Testis (tissue), 3 donors: ENCODE results near the gene MILR1. TPM values are rescaled to one million over a fixed set of nuclear protein-coding genes. Genes with fewer than 3 reads are reported as not detected.

Source experiments
- DNase-seq: peaks from one replicate; pipeline ENCODE4 v3.0.0-alpha.2; 2019
- H3K27ac ChIP-seq, 2 donors: fragments of 200-600 bp; sonication (generic); one replicate each; pipeline ENCODE4 v1.5.1; 2019
- H3K27me3 ChIP-seq: fragments of 200-600 bp; sonication (generic); one replicate; pipeline ENCODE4 v1.5.1; 2019
- H3K36me3 ChIP-seq: fragments of 200-600 bp; sonication (generic); one replicate; pipeline ENCODE4 v1.5.1; 2017; ENCODE audit warnings: low read depth; ENCODE audit errors: missing control alignments
- H3K4me1 ChIP-seq: fragments of 200-600 bp; sonication (generic); one replicate; pipeline ENCODE4 v1.5.1; 2019
- H3K4me3 ChIP-seq, 2 donors: fragments of 200-600 bp; sonication (generic); one replicate each; pipeline ENCODE4 v1.5.1; 2017 to 2019
- H3K9me3 ChIP-seq: fragments of 200-600 bp; sonication (generic); one replicate; pipeline ENCODE4 v1.5.1; 2017
- POLR2A ChIP-seq: fragments of 450-650 bp; IDR thresholded peaks from one replicate; pipeline ENCODE4 v1.6.1; 2017; ENCODE audit warnings: antibody characterized with exemption, mild to moderate bottlenecking, moderate library complexity
- WGBS, 2 donors: methylation state at CpG; one replicate each; pipeline ENCODE4 v1.1.5; 2018; 5-methylcytosine and 5-hydroxymethylcytosine counted together
- intact Hi-C: fragments of 100-400 bp; cut with DNase I; formaldehyde crosslinking; loops from one replicate; pipeline ENCODE4 v1.15.1; 2023; ENCODE audit warnings: low total_unique reads
- polyA plus RNA-seq: library from polyadenylated mRNA; stranded (reverse); fragments of 350-450 nt; fragmentation: Illumina TruSeq; extraction: RNeasy Lipid Tissue Mini Kit (QIAGEN cat#74804); gene quantifications from one replicate; pipeline ENCODE4 v1.2.3, GENCODE V29; 2014; ENCODE audit warnings: low read depth, low replicate concordance; ENCODE audit not compliant: insufficient read depth
- total RNA-seq, 2 donors: library from RNA; depleted of rRNA; stranded (reverse); fragments of >200 nt; gene quantifications; one replicate each; pipeline ENCODE4 v1.2.3, GENCODE V29; 2016
- TF ChIP-seq, protein P1 (sequence below), 3 experiments: fragments of 450-650 bp in 2 of 3; fragments of 200-600 bp in 1 of 3; sonication (generic) in 1 of 3; IDR thresholded peaks; one replicate each; pipeline ENCODE4 v1.5.1; 2016 to 2019; ENCODE audit warnings: antibody characterized with exemption in 3 of 3, mild to moderate bottlenecking in 2 of 3, moderate library complexity in 1 of 3

The MILR1 gene
- total and polyA plus RNA-seq, 3 donors from 2014 or later: 3.1 to 5.5 (median 3.7) TPM

DNA sequence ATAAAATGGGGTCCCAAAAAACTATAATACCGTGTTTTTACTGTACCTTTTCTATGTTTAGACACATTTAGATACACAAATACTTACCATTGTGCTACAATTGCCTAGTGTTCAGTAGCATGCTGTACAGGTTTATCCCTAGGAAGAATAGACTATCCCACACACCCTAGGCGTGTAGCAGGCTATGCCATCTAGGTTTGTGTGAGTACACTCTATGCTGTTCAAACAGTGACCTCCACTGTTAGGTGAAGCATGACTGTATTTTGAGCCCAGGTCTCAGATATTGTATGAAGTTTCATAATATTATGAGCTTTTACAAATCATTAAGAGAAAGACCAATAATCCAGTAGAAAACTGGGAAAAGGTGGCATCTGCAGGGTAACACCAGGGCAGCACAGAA, 23.6 kb downstream of the MILR1 start:
- H3K4me3 ChIP-seq: no peak overlapping the region
- TF ChIP-seq POLR2A: no peak
- TF ChIP-seq, protein P1, sequence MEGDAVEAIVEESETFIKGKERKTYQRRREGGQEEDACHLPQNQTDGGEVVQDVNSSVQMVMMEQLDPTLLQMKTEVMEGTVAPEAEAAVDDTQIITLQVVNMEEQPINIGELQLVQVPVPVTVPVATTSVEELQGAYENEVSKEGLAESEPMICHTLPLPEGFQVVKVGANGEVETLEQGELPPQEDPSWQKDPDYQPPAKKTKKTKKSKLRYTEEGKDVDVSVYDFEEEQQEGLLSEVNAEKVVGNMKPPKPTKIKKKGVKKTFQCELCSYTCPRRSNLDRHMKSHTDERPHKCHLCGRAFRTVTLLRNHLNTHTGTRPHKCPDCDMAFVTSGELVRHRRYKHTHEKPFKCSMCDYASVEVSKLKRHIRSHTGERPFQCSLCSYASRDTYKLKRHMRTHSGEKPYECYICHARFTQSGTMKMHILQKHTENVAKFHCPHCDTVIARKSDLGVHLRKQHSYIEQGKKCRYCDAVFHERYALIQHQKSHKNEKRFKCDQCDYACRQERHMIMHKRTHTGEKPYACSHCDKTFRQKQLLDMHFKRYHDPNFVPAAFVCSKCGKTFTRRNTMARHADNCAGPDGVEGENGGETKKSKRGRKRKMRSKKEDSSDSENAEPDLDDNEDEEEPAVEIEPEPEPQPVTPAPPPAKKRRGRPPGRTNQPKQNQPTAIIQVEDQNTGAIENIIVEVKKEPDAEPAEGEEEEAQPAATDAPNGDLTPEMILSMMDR (IDR thresholded peaks at IDR 0.05): no peak
- H3K9me3 ChIP-seq: no peaks in the 10 kb centered on the region
- no peaks in the 10 kb centered on the region for H3K27me3 ChIP-seq
- intact Hi-C loops: no loop called here
- H3K27ac ChIP-seq: no peak overlapping the region
- H3K36me3 ChIP-seq: no peaks in the 10 kb centered on the region
- no peaks in the 10 kb centered on the region for H3K4me1 ChIP-seq
- DNase-seq: no peak
- WGBS, 2 donors: 89 to 96% methylated on average over 2 of the region's 2 CpGs

DNA sequence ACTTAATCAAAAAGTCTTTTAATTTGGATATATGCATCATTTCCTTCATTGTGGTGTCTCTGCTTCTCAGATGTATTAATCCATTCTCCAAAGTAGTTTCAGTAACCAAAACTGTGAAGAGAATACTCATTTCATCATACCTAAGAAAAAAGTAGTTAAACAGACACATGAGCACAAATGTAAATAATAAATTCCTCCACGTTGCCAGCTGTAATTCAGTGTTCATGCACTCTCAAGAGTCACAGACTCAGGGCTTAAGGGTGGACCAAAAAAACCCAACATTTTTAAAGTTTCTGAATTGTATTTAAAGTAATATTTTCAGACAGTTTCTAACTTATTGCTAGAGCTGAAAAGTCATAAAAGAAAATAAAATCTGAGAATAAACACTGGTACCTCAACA, 28.9 kb downstream of the MILR1 start:
- H3K36me3 ChIP-seq: no peaks in the 10 kb centered on the region
- TF ChIP-seq POLR2A: no peak
- TF ChIP-seq, protein P1 (IDR thresholded peaks at IDR 0.05): no peak
- no peak overlapping the region for H3K4me3 ChIP-seq
- no peaks in the 10 kb centered on the region for H3K9me3 ChIP-seq
- H3K27me3 ChIP-seq: no peaks in the 10 kb centered on the region
- 27 to 50% methylated on average over 1 of the region's 1 CpG for WGBS, 2 donors
- intact Hi-C loops: no loop called here
- DNase-seq: no peak
- H3K4me1 ChIP-seq: no peaks in the 10 kb centered on the region
- no peak overlapping the region for H3K27ac ChIP-seq

DNA sequence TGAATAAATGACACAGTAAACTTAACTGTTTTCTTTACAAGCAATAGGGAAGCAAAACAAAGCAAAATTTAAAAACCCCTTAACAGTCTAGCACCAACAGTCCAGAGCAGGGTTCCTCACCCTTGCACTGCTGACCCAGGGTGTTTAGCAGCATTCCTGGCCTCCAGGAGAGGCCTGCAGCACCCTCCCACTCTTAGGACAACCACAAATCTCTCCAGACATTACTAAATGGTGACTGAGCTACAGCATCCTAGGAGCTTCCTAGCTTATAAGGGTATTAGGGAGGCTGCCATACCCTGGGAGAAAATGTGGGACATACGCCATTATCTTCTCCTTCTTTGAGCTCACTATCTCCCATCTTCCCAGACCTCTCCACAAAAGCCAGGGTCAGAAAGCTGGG, 32.0 kb downstream of the MILR1 start:
- WGBS, 2 donors: 83 to 93% methylated on average over 1 of the region's 1 CpG

DNA sequence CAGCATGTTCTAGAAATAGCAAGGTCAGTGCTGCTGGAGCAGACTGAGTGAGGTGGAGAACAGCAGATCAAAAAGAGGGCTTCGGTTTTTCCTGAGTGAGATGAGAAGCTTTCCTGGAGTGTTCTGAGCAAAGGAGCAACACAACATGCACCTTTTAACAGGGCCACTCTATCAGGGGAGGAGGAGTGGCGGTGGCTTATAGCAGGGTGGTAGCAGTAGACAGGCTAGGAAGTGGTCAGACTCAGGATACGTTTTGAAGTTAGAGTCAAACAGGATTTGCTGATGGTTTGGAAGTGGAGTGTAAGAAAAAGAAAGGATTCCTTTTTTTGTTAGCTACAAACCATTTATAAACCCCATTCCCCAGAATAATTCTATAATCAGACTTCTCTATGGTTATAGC, 35.5 kb downstream of the MILR1 start:
- 89 to 90% methylated on average over 3 of the region's 3 CpGs for WGBS, 2 donors
- no peak overlapping the region for H3K4me3 ChIP-seq
- DNase-seq: no peak
- no peaks in the 10 kb centered on the region for H3K9me3 ChIP-seq
- TF ChIP-seq, protein P1 (IDR thresholded peaks at IDR 0.05): no peak
- TF ChIP-seq POLR2A: no peak
- no peaks in the 10 kb centered on the region for H3K36me3 ChIP-seq
- intact Hi-C loops: no loop called here
- H3K4me1 ChIP-seq: no peaks in the 10 kb centered on the region
- H3K27ac ChIP-seq: no peak overlapping the region
- H3K27me3 ChIP-seq: no peaks in the 10 kb centered on the region

More for the DNA sequence above, 32.0 kb downstream of the MILR1 start:
- H3K27me3 ChIP-seq: no peaks in the 10 kb centered on the region
- no peak overlapping the region for H3K27ac ChIP-seq
- H3K4me1 ChIP-seq: no peaks in the 10 kb centered on the region
- DNase-seq: no peak
- no peak for TF ChIP-seq POLR2A
- TF ChIP-seq, protein P1 (IDR thresholded peaks at IDR 0.05): no peak
- no peak overlapping the region for H3K4me3 ChIP-seq
- no peaks in the 10 kb centered on the region for H3K9me3 ChIP-seq
- no peaks in the 10 kb centered on the region for H3K36me3 ChIP-seq
- intact Hi-C loops: no loop called here

DNA sequence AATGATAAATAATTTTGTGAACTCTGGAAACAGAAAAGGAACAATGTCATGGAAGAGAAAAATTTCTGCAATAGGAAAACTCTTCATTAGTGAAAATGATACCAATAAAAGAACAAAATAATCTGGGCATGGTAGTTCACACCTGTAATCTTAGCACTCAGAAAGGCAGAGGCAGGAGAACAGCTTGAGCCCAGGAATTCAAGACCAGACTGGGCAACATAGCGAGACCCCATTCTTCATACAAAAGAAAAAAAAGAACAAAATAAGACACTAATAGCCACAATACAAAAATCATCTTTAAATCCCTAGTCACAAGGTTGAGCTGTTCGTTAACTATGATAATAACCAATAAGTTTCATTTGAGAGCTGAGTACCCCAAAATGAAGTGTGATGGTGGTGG, 39.4 kb downstream of the MILR1 start:
- Histone ChIP-seq H3K36me3 (no peaks in the 10 kb centered on the region), H3K4me1 (no peaks in the 10 kb centered on the region), H3K27me3 (no peaks in the 10 kb centered on the region), H3K9me3 (no peaks in the 10 kb centered on the region), H3K27ac (no peak overlapping the region), H3K4me3 (no peak overlapping the region)
- TF ChIP-seq, protein P1 (IDR thresholded peaks at IDR 0.05): no peak
- no peak for TF ChIP-seq POLR2A
- WGBS, 2 donors: 92 to 94% methylated on average over 2 of the region's 2 CpGs
- no peak for DNase-seq
- intact Hi-C loops: no loop called here
